CD14-positive monocyte (primary cell): ENCODE measurements around the gene CMTM5. TPM values are rescaled to one million over a fixed set of nuclear protein-coding genes. Genes with fewer than 3 reads are reported as not detected.

Source experiments
- DNase-seq, 3 donors: peaks; one replicate each; pipeline ENCODE4 v3.0.0-alpha.2; 2011 to 2022
- H2AFZ ChIP-seq: 2 replicates; pipeline ENCODE4 v1.6.0; 2012; ENCODE audit warnings: mild to moderate bottlenecking, low read depth, low read length, inconsistent platforms; ENCODE audit not compliant: insufficient read depth, poor library complexity, severe bottlenecking
- H3K27ac ChIP-seq, 2 donors: 1 replicate in 1 of 2; 2 replicates in 1 of 2; pipeline ENCODE4 v1.5.1; 2012 to 2013; ENCODE audit warnings: low read length in 2 of 2, control low read depth in 1 of 2, inconsistent platforms in 1 of 2, low read depth in 1 of 2, mild to moderate bottlenecking in 1 of 2
- H3K27me3 ChIP-seq, 2 donors: one replicate each; pipeline versions ENCODE4 v1.6.0 to v1.6.1; 2011 to 2013; ENCODE audit warnings: low read length in 2 of 2; ENCODE audit not compliant: control insufficient read depth in 2 of 2, insufficient read depth in 2 of 2
- H3K36me3 ChIP-seq, 2 donors: replicated peaks in 1 of 2; 1 replicate in 1 of 2; 2 replicates in 1 of 2; pipeline versions ENCODE4 v1.5.1 to v1.6.1; 2012 to 2013; ENCODE audit warnings: low read length in 2 of 2, control low read depth in 1 of 2, inconsistent platforms in 1 of 2, mild to moderate bottlenecking in 1 of 2; ENCODE audit not compliant: insufficient read depth in 2 of 2, control insufficient read depth in 1 of 2
- H3K4me1 ChIP-seq, 2 donors: 1 replicate in 1 of 2; 2 replicates in 1 of 2; pipeline versions ENCODE4 v1.5.1 to v1.6.1; 2012 to 2013; ENCODE audit warnings: low read length in 2 of 2, control low read depth in 1 of 2, inconsistent platforms in 1 of 2, mild to moderate bottlenecking in 1 of 2, moderate library complexity in 1 of 2; ENCODE audit not compliant: insufficient read depth in 2 of 2, control insufficient read depth in 1 of 2
- H3K4me2 ChIP-seq: replicated peaks from 2 replicates; pipeline ENCODE3; 2012; ENCODE audit warnings: low read length, moderate library complexity, mild to moderate bottlenecking; ENCODE audit not compliant: poor library complexity, severe bottlenecking; ENCODE audit errors: extremely low read depth
- H3K4me3 ChIP-seq, 3 experiments: fragments of 200-600 bp in 1 of 3; sonication (generic) in 1 of 3; replicated peaks in 1 of 3; 1 replicate in 2 of 3; 2 replicates in 1 of 3; pipeline ENCODE4 v1.5.1; 2011 to 2013; ENCODE audit warnings: low read length in 3 of 3, mild to moderate bottlenecking in 3 of 3, control low read depth in 2 of 3, low read depth in 2 of 3, inconsistent platforms in 1 of 3, moderate library complexity in 1 of 3
- H3K79me2 ChIP-seq: 2 replicates; pipeline ENCODE4 v1.6.0; 2012; ENCODE audit warnings: mild to moderate bottlenecking, control low read depth, inconsistent platforms, low read length, moderate library complexity; ENCODE audit not compliant: insufficient read depth
- H3K9ac ChIP-seq: 2 replicates; pipeline ENCODE4 v1.6.0; 2017; ENCODE audit warnings: low read length, mild to moderate bottlenecking; ENCODE audit not compliant: insufficient read depth, poor library complexity, severe bottlenecking
- H3K9me3 ChIP-seq, 2 donors: replicated peaks in 1 of 2; 1 replicate in 1 of 2; 2 replicates in 1 of 2; pipeline versions ENCODE4 v1.5.1 to v1.6.1; 2012 to 2013; ENCODE audit warnings: low read length in 2 of 2, control low read depth in 1 of 2; ENCODE audit not compliant: control insufficient read depth in 1 of 2, insufficient read depth in 1 of 2
- H4K20me1 ChIP-seq: 2 replicates; pipeline ENCODE4 v1.6.0; 2012; ENCODE audit warnings: mild to moderate bottlenecking, low read length, control low read depth, moderate library complexity; ENCODE audit not compliant: insufficient read depth
- H3K27ac Mint-ChIP-seq, 7 donors: one replicate each; pipeline ENCODE4 v1.8.0; 2020; ENCODE audit warnings: mild to moderate bottlenecking in 7 of 7, mixed read lengths in 7 of 7, moderate library complexity in 6 of 7, inconsistent platforms in 2 of 7
- H3K27me3 Mint-ChIP-seq, 3 donors: one replicate each; pipeline ENCODE4 v1.8.0; 2021 to 2022; ENCODE audit warnings: low read depth in 3 of 3, mild to moderate bottlenecking in 3 of 3, mixed read lengths in 3 of 3, moderate library complexity in 3 of 3, inconsistent platforms in 1 of 3
- H3K36me3 Mint-ChIP-seq, 2 donors: one replicate each; pipeline ENCODE4 v1.8.0; 2020; ENCODE audit warnings: mixed read lengths in 2 of 2, inconsistent platforms in 1 of 2, mild to moderate bottlenecking in 1 of 2
- H3K4me1 Mint-ChIP-seq: one replicate; pipeline ENCODE4 v1.8.0; 2020; ENCODE audit warnings: mild to moderate bottlenecking, mixed read lengths
- H3K4me3 Mint-ChIP-seq, 2 donors: one replicate each; pipeline ENCODE4 v1.8.0; 2020; ENCODE audit warnings: mild to moderate bottlenecking in 2 of 2, mixed read lengths in 2 of 2, moderate library complexity in 1 of 2
- H3K9me3 Mint-ChIP-seq, 7 donors: one replicate each; pipeline ENCODE4 v1.8.0; 2020 to 2022; ENCODE audit warnings: mixed read lengths in 7 of 7, mild to moderate bottlenecking in 6 of 7, moderate library complexity in 6 of 7, inconsistent platforms in 2 of 7
- whole genome bisulfite sequencing: methylation state at CpG from one replicate; pipeline ENCODE4 v1.1.5; 2013; ENCODE audit warnings: missing lambda C conversion rate; ENCODE audit not compliant: insufficient coverage; 5-methylcytosine and 5-hydroxymethylcytosine counted together
- intact Hi-C, 2 donors: fragments of 100-400 bp; cut with micrococcal nuclease; formaldehyde crosslinking; loops; one replicate each; pipeline versions ENCODE4 v1.15.0 to v1.15.1; 2023
- polyA plus RNA-seq, 3 donors: library from polyadenylated mRNA; depleted of rRNA in 1 of 3; unstranded in 2 of 3; stranded (reverse) in 1 of 3; fragments of 300-500 nt in 2 of 3; fragments of >200 nt in 1 of 3; fragmentation: Illumina TruSeq in 2 of 3; gene quantifications; 1 replicate in 2 of 3; 2 replicates in 1 of 3; pipeline ENCODE4 v1.2.3, GENCODE V29; 2012 to 2021
- TF ChIP-seq, protein P1 (sequence below): fragments of 200-600 bp; IDR thresholded peaks from one replicate; pipeline ENCODE4 v1.8.0; 2022; ENCODE audit warnings: antibody characterized with exemption, mild to moderate bottlenecking

The CMTM5 gene
- polyA plus RNA-seq, 3 donors = 0.93 to 1.1 TPM; not detected in 1

DNA sequence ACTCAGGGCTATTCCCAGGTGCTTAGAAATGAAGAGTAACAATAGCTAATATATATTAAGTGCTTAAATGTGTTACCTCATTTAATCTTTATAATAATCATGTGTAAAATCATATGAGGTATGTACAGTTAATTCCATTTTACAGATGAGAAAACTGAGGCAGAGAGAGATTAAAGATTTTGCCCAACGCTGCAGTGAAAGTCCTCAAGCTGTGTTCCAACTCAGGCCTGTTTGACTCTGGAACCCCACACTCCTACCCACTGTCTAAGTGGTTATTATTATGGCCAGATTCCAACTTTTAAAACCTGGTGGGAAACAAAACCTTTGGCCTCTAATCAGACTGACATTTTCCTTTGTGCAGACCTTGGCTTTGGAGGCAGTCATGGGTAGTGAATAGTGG lies 10.2 kb downstream of the CMTM5 start:
- H3K4me2 ChIP-seq = no peak overlapping the region
- no peaks in the 10 kb centered on the region for H3K36me3 ChIP-seq
- H3K4me3 ChIP-seq = no peak overlapping the region
- H3K9ac ChIP-seq = no peak overlapping the region
- H4K20me1 ChIP-seq = no peaks in the 10 kb centered on the region
- H3K27me3 Mint-ChIP-seq = peaks cover 0 to 9% (median 6%) of the 10 kb centered on the region in 3 donors
- no peaks in the 10 kb centered on the region for H3K27me3 ChIP-seq
- no peak overlapping the region for H3K27ac Mint-ChIP-seq
- peaks cover 0 to 1% (median 0%) of the 10 kb centered on the region in 7 donors for H3K9me3 Mint-ChIP-seq
- no peak for DNase-seq
- H2AFZ ChIP-seq = no peak overlapping the region
- WGBS = no CpG with 5 or more reads among the region's 1 CpG
- H3K4me1 ChIP-seq = no peaks in the 10 kb centered on the region
- no peak overlapping the region for H3K27ac ChIP-seq
- intact Hi-C loops = no loop called here
- TF ChIP-seq, protein P1, sequence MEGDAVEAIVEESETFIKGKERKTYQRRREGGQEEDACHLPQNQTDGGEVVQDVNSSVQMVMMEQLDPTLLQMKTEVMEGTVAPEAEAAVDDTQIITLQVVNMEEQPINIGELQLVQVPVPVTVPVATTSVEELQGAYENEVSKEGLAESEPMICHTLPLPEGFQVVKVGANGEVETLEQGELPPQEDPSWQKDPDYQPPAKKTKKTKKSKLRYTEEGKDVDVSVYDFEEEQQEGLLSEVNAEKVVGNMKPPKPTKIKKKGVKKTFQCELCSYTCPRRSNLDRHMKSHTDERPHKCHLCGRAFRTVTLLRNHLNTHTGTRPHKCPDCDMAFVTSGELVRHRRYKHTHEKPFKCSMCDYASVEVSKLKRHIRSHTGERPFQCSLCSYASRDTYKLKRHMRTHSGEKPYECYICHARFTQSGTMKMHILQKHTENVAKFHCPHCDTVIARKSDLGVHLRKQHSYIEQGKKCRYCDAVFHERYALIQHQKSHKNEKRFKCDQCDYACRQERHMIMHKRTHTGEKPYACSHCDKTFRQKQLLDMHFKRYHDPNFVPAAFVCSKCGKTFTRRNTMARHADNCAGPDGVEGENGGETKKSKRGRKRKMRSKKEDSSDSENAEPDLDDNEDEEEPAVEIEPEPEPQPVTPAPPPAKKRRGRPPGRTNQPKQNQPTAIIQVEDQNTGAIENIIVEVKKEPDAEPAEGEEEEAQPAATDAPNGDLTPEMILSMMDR = no peak
- H3K4me1 Mint-ChIP-seq = no peaks in the 10 kb centered on the region
- H3K79me2 ChIP-seq = no peaks in the 10 kb centered on the region
- H3K4me3 Mint-ChIP-seq = no peak overlapping the region
- no peaks in the 10 kb centered on the region for H3K9me3 ChIP-seq
- no peaks in the 10 kb centered on the region for H3K36me3 Mint-ChIP-seq

DNA sequence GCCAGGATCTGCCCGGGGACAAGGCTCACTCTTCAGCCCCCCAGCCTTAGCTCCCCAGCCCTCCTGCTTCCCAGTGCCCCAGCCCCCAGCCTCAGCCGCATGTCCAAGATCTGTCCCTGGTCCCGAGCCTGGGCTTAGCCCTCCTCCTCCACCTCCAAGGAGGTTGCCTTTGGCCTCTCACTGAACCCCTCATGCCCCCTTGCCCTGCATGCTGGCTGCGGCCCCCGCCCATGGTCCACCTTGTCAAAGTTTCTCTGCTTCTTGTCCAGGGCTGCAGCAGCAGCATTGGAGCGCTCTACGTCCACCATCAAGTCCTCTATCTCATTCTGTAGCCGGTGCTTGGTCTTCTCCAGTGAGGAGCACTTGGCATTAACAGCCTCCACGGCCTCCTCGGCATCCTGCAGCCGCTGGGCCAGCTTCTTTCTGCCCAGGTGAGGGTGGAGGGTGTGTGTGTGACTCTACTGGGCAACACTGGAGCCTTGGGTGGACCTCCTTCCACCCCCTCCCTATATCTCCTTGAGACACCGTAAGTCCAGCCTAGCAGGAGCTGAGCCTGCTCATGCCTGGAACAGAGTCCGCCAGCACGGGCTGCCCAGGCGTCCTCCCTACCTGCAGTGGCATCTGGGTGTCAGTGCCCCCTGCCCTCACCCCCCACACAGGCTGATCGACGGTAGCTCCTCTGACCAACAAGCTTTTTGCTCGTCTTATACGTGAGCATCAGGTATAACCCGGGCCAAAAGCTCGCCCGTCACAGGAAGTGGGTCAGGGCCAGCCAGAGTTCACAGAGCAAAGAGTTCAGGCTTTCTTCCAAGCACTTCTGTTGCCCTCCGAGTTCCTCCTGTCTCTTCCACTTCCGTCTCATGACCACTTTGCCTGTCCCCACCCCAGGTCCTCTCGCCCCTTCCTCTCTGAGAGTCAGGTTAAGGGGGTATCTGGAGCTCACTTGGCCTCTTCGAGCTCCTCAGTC lies 11.4 kb downstream of the CMTM5 start:
- no peak for DNase-seq
- H3K9me3 Mint-ChIP-seq = no peaks in the 10 kb centered on the region
- WGBS = 84% methylated on average over 19 of the region's 26 CpGs
- Histone ChIP-seq H4K20me1 (no peaks in the 10 kb centered on the region), H2AFZ (no peak overlapping the region), H3K79me2 (no peaks in the 10 kb centered on the region), H3K4me1 (no peaks in the 10 kb centered on the region), H3K36me3 (no peaks in the 10 kb centered on the region), H3K27ac (no peak overlapping the region), H3K4me3 (no peak overlapping the region), H3K4me2 (no peak overlapping the region), H3K9me3 (no peaks in the 10 kb centered on the region), H3K27me3 (no peaks in the 10 kb centered on the region), H3K9ac (no peak overlapping the region)
- TF ChIP-seq, protein P1 = no peak
- no peaks in the 10 kb centered on the region for H3K36me3 Mint-ChIP-seq
- H3K27me3 Mint-ChIP-seq = peaks cover 3 to 9% (median 4%) of the 10 kb centered on the region in 3 donors
- intact Hi-C loops = no loop called here
- H3K4me1 Mint-ChIP-seq = no peaks in the 10 kb centered on the region
- H3K4me3 Mint-ChIP-seq = no peak overlapping the region
- H3K27ac Mint-ChIP-seq = no peak overlapping the region
